H9 (cell line): ENCODE measurements around the gene INTS3. TPM values are rescaled to one million over a fixed set of nuclear protein-coding genes. Genes with fewer than 3 reads are reported as not detected.

Source experiments
- DNase-seq: peaks from one replicate; pipeline ENCODE4 v3.0.0-alpha.2; 2017
- H2AFZ ChIP-seq: one replicate; pipeline ENCODE4 v1.6.1; 2013; ENCODE audit warnings: mild to moderate bottlenecking, low read length, control low read depth, moderate library complexity
- H2AK5ac ChIP-seq: 2 replicates; pipeline ENCODE4 v1.6.1; 2013; ENCODE audit warnings: low read length, control low read depth, mixed read lengths; ENCODE audit not compliant: insufficient read length
- H2BK120ac ChIP-seq: one replicate; pipeline ENCODE4 v1.6.1; 2013; ENCODE audit warnings: low read depth, mild to moderate bottlenecking, low read length, control low read depth, inconsistent platforms; ENCODE audit not compliant: poor library complexity, severe bottlenecking
- H2BK12ac ChIP-seq: 2 replicates; pipeline ENCODE4 v1.6.1; 2013; ENCODE audit warnings: low read length, control low read depth, mixed read lengths, low read depth; ENCODE audit not compliant: insufficient read length
- H2BK15ac ChIP-seq: 2 replicates; pipeline ENCODE4 v1.6.1; 2013; ENCODE audit warnings: low read depth, low read length, control low read depth
- H2BK20ac ChIP-seq: one replicate; pipeline ENCODE4 v1.6.1; 2013; ENCODE audit warnings: low read depth, mild to moderate bottlenecking, low read length, control low read depth, inconsistent platforms; ENCODE audit not compliant: poor library complexity, severe bottlenecking
- H2BK5ac ChIP-seq: 2 replicates; pipeline ENCODE4 v1.6.1; 2013; ENCODE audit warnings: low read length, control low read depth, mixed read lengths; ENCODE audit not compliant: insufficient read length
- H3K14ac ChIP-seq: 2 replicates; pipeline ENCODE4 v1.6.1; 2013; ENCODE audit warnings: low read length, control low read depth; ENCODE audit not compliant: insufficient read depth
- H3K18ac ChIP-seq: 2 replicates; pipeline ENCODE4 v1.6.1; 2013; ENCODE audit warnings: low read depth, mild to moderate bottlenecking, mixed read lengths, low read length, control low read depth; ENCODE audit not compliant: insufficient read length
- H3K23ac ChIP-seq: 2 replicates; pipeline ENCODE4 v1.6.1; 2013; ENCODE audit warnings: low read length, control low read depth, mixed read lengths, low read depth; ENCODE audit not compliant: insufficient read length
- H3K23me2 ChIP-seq: 2 replicates; pipeline ENCODE4 v1.6.1; 2013; ENCODE audit warnings: low read depth, mild to moderate bottlenecking, mixed read lengths, low read length, control low read depth; ENCODE audit not compliant: insufficient read length, poor library complexity, severe bottlenecking
- H3K27ac ChIP-seq: 2 replicates; pipeline ENCODE4 v1.5.1; 2013; ENCODE audit warnings: low read length, control low read depth, mixed read lengths, low read depth; ENCODE audit not compliant: insufficient read length
- H3K27me3 ChIP-seq: 2 replicates; pipeline ENCODE4 v1.6.1; 2013; ENCODE audit warnings: low read length, control low read depth, inconsistent platforms; ENCODE audit not compliant: insufficient read depth
- H3K4ac ChIP-seq: 2 replicates; pipeline ENCODE4 v1.6.1; 2013; ENCODE audit warnings: low read depth, mild to moderate bottlenecking, control low read depth, inconsistent platforms, low read length, moderate library complexity
- H3K4me1 ChIP-seq: 2 replicates; pipeline ENCODE4 v1.6.1; 2013; ENCODE audit warnings: low read length, control low read depth, inconsistent platforms; ENCODE audit not compliant: insufficient read depth
- H3K4me2 ChIP-seq: 2 replicates; pipeline ENCODE4 v1.6.1; 2013; ENCODE audit warnings: low read length, control low read depth, mixed read lengths; ENCODE audit not compliant: insufficient read length, insufficient read depth
- H3K56ac ChIP-seq: 2 replicates; pipeline ENCODE4 v1.6.1; 2013; ENCODE audit warnings: low read depth, mild to moderate bottlenecking, mixed read lengths, low read length, control low read depth; ENCODE audit not compliant: insufficient read length
- H3K79me1 ChIP-seq: 2 replicates; pipeline ENCODE4 v1.6.1; 2013; ENCODE audit warnings: low read depth, mild to moderate bottlenecking, moderate library complexity, low read length, control low read depth, inconsistent platforms; ENCODE audit not compliant: insufficient read depth, poor library complexity, severe bottlenecking
- H3K79me2 ChIP-seq: 2 replicates; pipeline ENCODE4 v1.6.1; 2013; ENCODE audit warnings: low read length, control low read depth, inconsistent platforms; ENCODE audit not compliant: insufficient read depth
- H3K9ac ChIP-seq: 2 replicates; pipeline ENCODE4 v1.6.1; 2013; ENCODE audit warnings: low read length, control low read depth, mixed read lengths; ENCODE audit not compliant: insufficient read length; ENCODE audit errors: extremely low read depth
- H3K9me3 ChIP-seq: one replicate; pipeline ENCODE4 v1.6.1; 2013; ENCODE audit warnings: low read depth, low read length, inconsistent platforms; ENCODE audit not compliant: control insufficient read depth
- H3T11ph ChIP-seq: one replicate; pipeline ENCODE4 v1.6.1; 2013; ENCODE audit warnings: mild to moderate bottlenecking, low read length, control low read depth, inconsistent platforms
- H4K20me1 ChIP-seq: one replicate; pipeline ENCODE4 v1.6.1; 2013; ENCODE audit not compliant: control insufficient read depth, insufficient read length, insufficient read depth
- H4K5ac ChIP-seq: 2 replicates; pipeline ENCODE4 v1.6.1; 2013; ENCODE audit warnings: low read depth, mild to moderate bottlenecking, mixed read lengths, low read length, control low read depth; ENCODE audit not compliant: insufficient read length
- H4K8ac ChIP-seq: replicated peaks from 2 replicates; pipeline ENCODE4 v1.6.1; 2013; ENCODE audit warnings: low read length, control low read depth, mixed read lengths, low read depth; ENCODE audit not compliant: insufficient read length
- H4K91ac ChIP-seq: 2 replicates; pipeline ENCODE4 v1.6.1; 2013; ENCODE audit warnings: low read depth, mild to moderate bottlenecking, moderate library complexity, mixed read lengths, low read length, control low read depth; ENCODE audit not compliant: insufficient read length
- H3K27ac Mint-ChIP-seq, 3 experiments: 2 replicates in 2 of 3; 3 replicates in 1 of 3; pipeline ENCODE4 v1.8.0; 2020 to 2021; ENCODE audit warnings: mixed read lengths in 3 of 3, mild to moderate bottlenecking in 1 of 3, moderate library complexity in 1 of 3
- H3K27me3 Mint-ChIP-seq: 2 replicates; pipeline ENCODE4 v1.8.0; 2021; ENCODE audit warnings: low read depth, mild to moderate bottlenecking, moderate library complexity, mixed read lengths
- H3K36me3 Mint-ChIP-seq, 3 experiments: 2 replicates in 2 of 3; 3 replicates in 1 of 3; pipeline ENCODE4 v1.8.0; 2020 to 2021; ENCODE audit warnings: low read depth in 3 of 3, mixed read lengths in 3 of 3; ENCODE audit not compliant: insufficient read depth in 1 of 3
- H3K4me1 Mint-ChIP-seq, 2 experiments: 2 replicates each; pipeline ENCODE4 v1.8.0; 2020; ENCODE audit warnings: mixed read lengths in 2 of 2
- H3K4me3 Mint-ChIP-seq, 2 experiments: 2 replicates in 1 of 2; 3 replicates in 1 of 2; pipeline ENCODE4 v1.8.0; 2020 to 2021; ENCODE audit warnings: mild to moderate bottlenecking in 2 of 2, mixed read lengths in 2 of 2, moderate library complexity in 1 of 2
- H3K9me3 Mint-ChIP-seq, 2 experiments: 2 replicates in 1 of 2; 3 replicates in 1 of 2; pipeline ENCODE4 v1.8.0; 2020; ENCODE audit warnings: mild to moderate bottlenecking in 2 of 2, mixed read lengths in 2 of 2, moderate library complexity in 1 of 2
- CTCF ChIP-seq: fragments of 200-600 bp; sonication (generic); conservative IDR thresholded peaks from 3 replicates; pipeline ENCODE4 v1.8.0; 2021; ENCODE audit warnings: antibody characterized with exemption, mild to moderate bottlenecking
- WGBS: extraction: QIAGEN DNeasy Blood & Tissue Kit; methylation state at CpG from one replicate; pipeline ENCODE4 v1.1.7; 2013; ENCODE audit warnings: missing lambda C conversion rate, low lambda C conversion rate, mixed read lengths; ENCODE audit not compliant: insufficient read length; ENCODE audit errors: extremely low coverage; 5-methylcytosine and 5-hydroxymethylcytosine counted together
- total RNA-seq: library from RNA; stranded (reverse); gene quantifications from 2 replicates; pipeline ENCODE4 v1.2.1, GENCODE V29; 2021

The INTS3 gene
- total RNA-seq, 1 experiment from 2014 or later = 67.1 TPM

DNA sequence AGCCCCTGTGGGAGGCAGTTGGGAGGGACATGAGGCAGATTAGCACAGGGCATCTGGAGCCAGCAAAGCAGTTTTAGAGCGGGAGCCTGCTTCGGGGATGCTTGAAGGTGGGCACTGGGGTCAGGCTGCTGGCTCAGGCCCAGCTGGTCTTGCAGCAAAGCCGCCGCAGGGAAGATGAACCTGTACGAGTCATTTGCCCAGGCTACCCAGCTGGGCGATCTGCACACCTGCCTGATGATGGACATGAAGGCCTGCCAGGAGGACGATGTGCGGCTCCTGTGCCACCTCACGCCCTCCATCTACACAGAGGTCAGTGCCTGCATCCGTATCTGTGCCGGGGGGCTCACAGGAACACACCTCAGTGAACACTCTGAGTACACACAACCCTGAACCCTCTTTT is 39.7 kb downstream of the INTS3 start:
- H4K91ac ChIP-seq = no peak overlapping the region
- no peak overlapping the region for H3K23ac ChIP-seq
- no peaks in the 10 kb centered on the region for H3K79me1 ChIP-seq
- no peak overlapping the region for H2BK5ac ChIP-seq
- no peak overlapping the region for H3K9ac ChIP-seq
- H2AFZ ChIP-seq = no peak overlapping the region
- H2BK120ac ChIP-seq = no peak overlapping the region
- no peak overlapping the region for H4K8ac ChIP-seq
- Mint-ChIP-seq H3K9me3 (no peaks in the 10 kb centered on the region), H3K36me3 (peaks cover 50 to 90% (median 78%) of the 10 kb centered on the region in 3 experiments; a peak in 6 of 7 replicates), H3K27me3 (no peaks in the 10 kb centered on the region), H3K27ac (no peak overlapping the region; a peak in 1 of 7 replicates), H3K4me1 (peaks cover 3 to 17% of the 10 kb centered on the region in 2 experiments; a peak in 2 of 4 replicates), H3K4me3 (no peak overlapping the region; a peak in 1 of 5 replicates)
- no CpG with 5 or more reads among the region's 11 CpGs for WGBS
- H3K56ac ChIP-seq = no peak overlapping the region
- 0 out of 2 replicates have a peak, but pooled peaks cover 2% of the 10 kb centered on the region for H3K4me1 ChIP-seq
- no peak overlapping the region for H3K27ac ChIP-seq
- no peak overlapping the region for H3T11ph ChIP-seq
- H2BK20ac ChIP-seq = no peak overlapping the region
- TF ChIP-seq CTCF = no peak
- H3K23me2 ChIP-seq = no peaks in the 10 kb centered on the region
- no peak overlapping the region for H2BK12ac ChIP-seq
- no peaks in the 10 kb centered on the region for H3K79me2 ChIP-seq
- H4K5ac ChIP-seq = no peak overlapping the region
- H3K4ac ChIP-seq = no peak overlapping the region
- no peak overlapping the region for H2AK5ac ChIP-seq
- H2BK15ac ChIP-seq = no peak overlapping the region
- no peaks in the 10 kb centered on the region for H3K9me3 ChIP-seq
- no peaks in the 10 kb centered on the region for H4K20me1 ChIP-seq
- DNase-seq = no peak
- H3K27me3 ChIP-seq = no peaks in the 10 kb centered on the region
- no peak overlapping the region for H3K18ac ChIP-seq
- H3K14ac ChIP-seq = no peak overlapping the region
- H3K4me2 ChIP-seq = no peak overlapping the region
